ENCODE data around the gene C6orf58. TPM values are rescaled to one million over a fixed set of nuclear protein-coding genes. Genes with fewer than 3 reads are reported as not detected.
"Not testable (repeated sequence)": the region's sequence is repeated elsewhere in the genome, so short reads cannot be mapped to it uniquely, and the experiment has no call there.

The C6orf58 gene
- total RNA-seq, 1 experiment from 2014 or later, result not detected

DNA sequence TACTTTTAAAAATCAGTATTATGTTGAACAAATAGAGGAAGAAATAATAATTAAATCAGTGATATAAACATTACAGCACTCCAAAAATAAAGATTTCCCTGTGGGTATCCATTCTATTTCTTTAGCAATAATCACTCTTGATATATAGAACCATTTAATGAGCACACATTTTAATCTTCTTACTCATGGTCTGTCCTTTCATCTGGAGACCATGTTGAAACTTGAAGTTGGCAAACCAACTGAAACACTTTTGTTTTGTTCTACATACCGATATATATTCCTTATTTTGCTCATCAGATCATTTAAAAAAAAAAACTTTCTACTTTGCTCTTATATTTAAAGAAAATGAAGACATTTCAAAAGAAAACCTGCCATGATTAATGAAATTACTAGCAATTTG, 13.4 kb downstream of the C6orf58 start:
- no peak for DNase-seq (ENCODE audit: low read depth)

GRCh38 chr6:127592964-127593363, 16.0 kb downstream of the C6orf58 start:
- no peak for DNase-seq (ENCODE audit: low read depth)

DNA sequence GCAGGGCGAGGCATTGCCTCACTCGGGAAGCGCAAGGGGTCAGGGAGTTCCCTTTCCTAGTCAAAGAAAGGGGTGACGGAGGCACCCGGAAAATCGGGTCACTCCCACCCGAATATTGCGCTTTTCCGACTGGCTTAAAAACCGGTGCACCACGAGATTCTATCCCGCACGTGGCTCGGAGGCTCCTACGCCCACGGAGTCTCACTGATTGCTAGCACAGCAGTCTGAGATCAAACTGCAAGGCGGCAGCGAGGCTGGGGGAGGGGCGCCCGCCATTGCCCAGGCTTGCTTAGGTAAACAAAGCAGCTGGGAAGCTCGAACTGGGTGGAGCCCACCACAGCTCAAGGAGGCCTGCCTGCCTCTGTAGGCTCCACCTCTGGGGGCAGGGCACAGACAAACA, 16.5 kb downstream of the C6orf58 start:
- DNase-seq (ENCODE audit: low read depth), result not testable (repeated sequence)

DNA sequence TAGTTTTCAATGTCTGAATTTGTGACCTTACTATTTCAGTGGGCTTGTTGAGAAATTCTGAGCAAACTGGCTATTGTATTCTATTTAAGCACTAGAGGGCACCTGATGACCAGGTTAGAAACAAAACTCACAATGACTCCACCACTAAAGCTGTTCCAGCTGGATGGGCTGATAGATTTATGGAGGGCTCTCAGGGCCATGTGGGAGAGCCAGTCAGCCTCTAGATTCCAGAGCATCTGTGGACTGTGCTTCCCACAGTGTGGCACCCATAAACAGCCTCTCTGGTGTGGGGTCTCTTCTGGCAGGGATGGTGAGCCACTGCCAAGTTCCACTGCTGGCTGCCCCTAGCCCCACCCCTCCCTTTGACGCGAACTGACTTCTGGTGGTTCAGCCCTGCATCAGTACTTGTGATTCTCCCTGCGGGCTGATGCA, 29.2 kb downstream of the C6orf58 start:
- DNase-seq (ENCODE audit: low read depth), result peak; percentile 60

- no peak for DNase-seq (ENCODE audit: low read depth)
Measured at GRCh38 chr6:127608554-127609270, 31.7 kb downstream of the C6orf58 start.

GRCh38 chr6:127618729-127619128, 41.8 kb downstream of the C6orf58 start:
- DNase-seq (ENCODE audit: low read depth), result peak; percentile 30

DNA sequence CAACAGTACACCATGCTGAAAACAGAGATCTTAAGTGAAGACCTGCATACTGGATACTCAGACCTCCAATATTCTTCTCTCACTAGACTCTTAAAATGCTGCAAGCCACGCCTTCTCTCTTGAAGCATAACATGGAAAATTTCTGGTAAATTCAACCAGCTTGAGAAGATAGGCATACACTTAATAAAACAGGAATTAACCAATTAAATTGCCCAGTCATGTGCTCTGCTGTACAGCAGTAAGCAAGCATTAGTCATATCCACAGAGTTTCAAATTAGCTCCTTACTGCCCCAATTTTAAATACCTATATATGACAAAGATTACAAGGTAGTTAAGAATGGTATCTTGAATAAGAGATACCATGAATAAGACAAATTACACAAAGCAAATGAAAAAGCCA, 53.8 kb downstream of the C6orf58 start:
- DNase-seq (ENCODE audit: low read depth), result peak; percentile 8

DNA sequence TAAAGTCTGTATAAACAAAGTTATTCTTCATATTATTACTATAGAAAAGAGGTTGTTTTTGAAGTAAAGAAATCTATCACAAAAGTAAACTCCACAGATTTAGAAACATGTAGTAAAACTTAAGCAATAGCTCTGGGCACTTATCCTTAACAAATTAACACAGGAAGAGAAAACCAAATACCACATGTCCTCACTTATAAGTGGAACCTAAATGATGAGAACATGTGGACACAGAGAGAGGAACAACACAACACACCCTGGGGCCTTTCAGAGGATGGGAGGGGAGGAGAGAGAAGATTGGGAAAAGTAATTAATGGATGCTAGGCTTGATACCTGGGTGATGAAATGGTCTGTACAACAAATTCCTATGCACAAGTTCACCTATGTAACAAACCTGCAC, 57.2 kb downstream of the C6orf58 start:
- DNase-seq (ENCODE audit: low read depth), result no peak

GRCh38 chr6:127635091-127635490, 58.1 kb downstream of the C6orf58 start:
- no peak for DNase-seq (ENCODE audit: low read depth)

GRCh38 chr6:127637830-127638409, 60.9 kb downstream of the C6orf58 start:
- no peak for DNase-seq (ENCODE audit: low read depth)

Other genes starting within 250 kb of the C6orf58 start
- gene ECHDC1, start 233.6 kb upstream of the C6orf58 start, total RNA-seq (2014; rRNA removed; shearing (Covaris generic)), result 43.6 and 53.1 TPM in 2 replicates
- gene KIAA0408, start 117.8 kb upstream of the C6orf58 start, total RNA-seq (2014; rRNA removed; shearing (Covaris generic)), result 0.06 and 0.23 TPM in 2 replicates

All from HT1080 (cell line).